DND-41 (cell line): ENCODE data around the gene PURB.
A peak's percentile ranks its signal among the peaks of the same experiment; 100 is the strongest.

Experiments
- ATAC-seq: fragments of 200-7000 bp; cut with Tn5 transposase; 3 replicates; pipeline ENCODE4 v1.9.1; 2021; ENCODE audit warnings: low read depth; ENCODE audit not compliant: insufficient read depth
- DNase-seq: peaks from one replicate; pipeline ENCODE4 v3.0.0-alpha.2; 2020
- H2AFZ ChIP-seq: 2 replicates; pipeline ENCODE4 v1.6.0; 2012; ENCODE audit warnings: low read depth, low read length
- H3K27ac ChIP-seq: 2 replicates; pipeline ENCODE4 v1.5.1; 2012; ENCODE audit warnings: low read length, inconsistent platforms
- H3K27me3 ChIP-seq: fragments of 200-600 bp; sonication (generic); 2 replicates; pipeline ENCODE4 v1.6.0; 2012; ENCODE audit warnings: low read length, mild to moderate bottlenecking, inconsistent platforms; ENCODE audit not compliant: insufficient read depth, poor library complexity
- H3K36me3 ChIP-seq: 2 replicates; pipeline ENCODE4 v1.5.1; 2012; ENCODE audit warnings: low read length, inconsistent platforms; ENCODE audit not compliant: insufficient read depth
- H3K4me1 ChIP-seq: 2 replicates; pipeline ENCODE4 v1.5.1; 2012; ENCODE audit warnings: mild to moderate bottlenecking, low read length; ENCODE audit not compliant: insufficient read depth
- H3K4me2 ChIP-seq: 2 replicates; pipeline ENCODE4 v1.6.0; 2012; ENCODE audit warnings: mild to moderate bottlenecking, moderate library complexity, low read length, inconsistent platforms; ENCODE audit not compliant: insufficient read depth
- H3K4me3 ChIP-seq, 2 experiments: fragments of 200-600 bp in 1 of 2; shearing (Covaris generic) in 1 of 2; 2 replicates each; pipeline ENCODE4 v1.5.1; 2012 to 2016; ENCODE audit warnings: inconsistent platforms in 2 of 2, low read length in 2 of 2, mild to moderate bottlenecking in 2 of 2, low read depth in 1 of 2, moderate library complexity in 1 of 2
- H3K79me2 ChIP-seq: 2 replicates; pipeline ENCODE4 v1.6.0; 2012; ENCODE audit warnings: low read length, inconsistent platforms; ENCODE audit not compliant: insufficient read depth
- H3K9ac ChIP-seq: 2 replicates; pipeline ENCODE4 v1.6.0; 2012; ENCODE audit warnings: low read depth, mild to moderate bottlenecking, inconsistent platforms, low read length, moderate library complexity
- H3K9me3 ChIP-seq: 2 replicates; pipeline ENCODE4 v1.5.1; 2012; ENCODE audit warnings: low read length, moderate library complexity, mild to moderate bottlenecking, inconsistent platforms; ENCODE audit not compliant: insufficient read depth, severe bottlenecking
- H4K20me1 ChIP-seq: 2 replicates; pipeline ENCODE4 v1.6.0; 2012; ENCODE audit warnings: low read length; ENCODE audit not compliant: insufficient read depth
- CTCF ChIP-seq: IDR thresholded peaks from 2 replicates; pipeline ENCODE4 v1.5.1; 2012; ENCODE audit warnings: borderline replicate concordance, low read length, moderate library complexity, mild to moderate bottlenecking; ENCODE audit not compliant: poor library complexity, severe bottlenecking; ENCODE audit errors: extremely low read depth
- EZH2 ChIP-seq: IDR thresholded peaks from 3 replicates; pipeline ENCODE4 v1.6.1; 2012; ENCODE audit warnings: borderline replicate concordance, low read depth, mild to moderate bottlenecking, moderate library complexity, low read length, inconsistent platforms; ENCODE audit not compliant: severe bottlenecking

The PURB gene

GRCh38 chr7:44922351-44922694, 37.0 kb upstream of the PURB start:
- peaks cover 5% of the 10 kb centered on the region; the same call in 1 of the 2 replicates for H3K4me1 ChIP-seq
- no peak overlapping the region for H3K27ac ChIP-seq
- no peak overlapping the region for H3K9ac ChIP-seq
- TF ChIP-seq EZH2 (no peak), CTCF (no peak)
- H4K20me1 ChIP-seq = no peaks in the 10 kb centered on the region
- DNase-seq (no peak), ATAC-seq (peak; percentile 35; the same call in 2 of the 3 replicates)
- H3K9me3 ChIP-seq = no peaks in the 10 kb centered on the region
- no peak overlapping the region for H3K4me3 ChIP-seq
- no peaks in the 10 kb centered on the region for H3K36me3 ChIP-seq
- no peaks in the 10 kb centered on the region for H3K27me3 ChIP-seq
- H2AFZ ChIP-seq = peak overlapping the region; percentile 78
- H3K79me2 ChIP-seq = no peaks in the 10 kb centered on the region
- no peak overlapping the region for H3K4me2 ChIP-seq

- Histone ChIP-seq H3K9me3 (no peaks in the 10 kb centered on the region), H3K4me3 (no peak overlapping the region), H2AFZ (peak overlapping the region; percentile 78), H3K36me3 (no peaks in the 10 kb centered on the region), H3K4me2 (peak overlapping the region; percentile 24; the same call in 1 of the 2 replicates), H3K27ac (no peak overlapping the region), H4K20me1 (no peaks in the 10 kb centered on the region), H3K27me3 (no peaks in the 10 kb centered on the region), H3K9ac (no peak overlapping the region), H3K4me1 (peaks cover 5% of the 10 kb centered on the region; the same call in 1 of the 2 replicates), H3K79me2 (no peaks in the 10 kb centered on the region)
- peak; percentile 87 for DNase-seq
- ATAC-seq = peak; percentile 99
- TF ChIP-seq CTCF = peak; percentile 91
- TF ChIP-seq EZH2 = no peak
Measured at GRCh38 chr7:44921607-44922350, 36.4 kb upstream of the PURB start.

GRCh38 chr7:44920119-44920518, 34.8 kb upstream of the PURB start:
- Histone ChIP-seq H4K20me1 (no peaks in the 10 kb centered on the region), H3K36me3 (no peaks in the 10 kb centered on the region), H3K27me3 (no peaks in the 10 kb centered on the region), H3K4me1 (peaks cover 5% of the 10 kb centered on the region; the same call in 1 of the 2 replicates), H3K4me3 (no peak overlapping the region), H3K79me2 (no peaks in the 10 kb centered on the region), H3K4me2 (no peak overlapping the region), H3K9me3 (no peaks in the 10 kb centered on the region), H3K9ac (no peak overlapping the region), H3K27ac (no peak overlapping the region), H2AFZ (no peak overlapping the region)
- TF ChIP-seq EZH2 = no peak
- no peak for TF ChIP-seq CTCF
- DNase-seq (no peak), ATAC-seq (no peak)
